Measurements from ENCODE around the gene OCA2. TPM values are rescaled to one million over a fixed set of nuclear protein-coding genes. Genes with fewer than 3 reads are reported as not detected.

OCA2 gene
- total and polyA plus RNA-seq, 2 of the 8 experiments (the other 6 are each of a cell fraction or from before 2014, with no cell fraction given): 0.20 TPM

DNA sequence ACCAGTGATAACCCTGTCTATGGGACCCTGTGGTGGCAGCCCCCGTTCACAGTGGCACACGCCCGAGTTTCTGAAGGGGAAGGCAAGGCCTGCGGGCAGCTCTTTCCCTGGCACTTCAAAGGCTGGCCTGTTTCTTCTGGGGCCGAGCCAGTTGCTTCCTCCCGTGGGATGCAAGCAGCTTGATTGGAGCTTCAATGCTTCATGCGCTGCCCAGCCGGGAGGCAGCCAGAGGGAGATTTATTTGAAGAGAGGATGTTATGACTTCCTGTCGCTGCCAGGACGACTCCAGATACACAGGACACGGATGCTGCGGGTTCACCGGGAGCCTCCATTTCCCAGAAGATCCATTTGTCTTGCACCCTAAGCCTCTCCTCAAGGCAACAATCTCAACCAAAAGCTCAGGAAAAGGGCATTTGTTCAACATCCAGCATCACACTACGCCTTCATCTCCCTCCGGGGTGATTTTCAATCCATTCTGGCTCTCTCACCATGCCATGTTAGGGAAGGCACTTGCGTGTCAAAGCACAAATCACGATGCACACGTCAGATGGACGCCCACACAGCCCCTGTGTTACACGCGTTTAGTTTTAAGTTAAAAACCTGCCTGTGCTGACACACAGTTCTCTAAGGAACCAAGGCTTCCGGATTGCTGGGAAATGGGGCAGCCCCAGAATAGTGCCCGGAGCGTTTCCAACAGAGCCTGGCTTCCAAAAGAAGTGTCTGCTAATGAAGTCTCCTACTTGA, 330.2 kb downstream of the OCA2 start:
- Histone ChIP-seq H2BK120ac (replicated peaks; ENCODE audit: low read depth, low read length) (no peak overlapping the region), H3K9ac (replicated peaks in 1 of 4; ENCODE audit: extremely low read depth in 1 of 4, low read depth in 3 of 4, low read length in 3 of 4) (no peak overlapping the region), H3K23me2 (ENCODE audit: low read depth, low read length) (no peaks in the 10 kb centered on the region), H3K79me2 (ENCODE audit: control insufficient read depth in 1 of 2, insufficient read depth in 2 of 2, low read length in 2 of 2) (no peaks in the 10 kb centered on the region), H4K91ac (replicated peaks; ENCODE audit: insufficient read length, low read length) (no peak overlapping the region), H3K4me3 (ENCODE audit: extremely low read depth in 1 of 4, insufficient read depth in 2 of 4, low read depth in 3 of 4, low read length in 4 of 4) (no peak overlapping the region), H3K23ac (ENCODE audit: insufficient read length) (no peak overlapping the region), H4K20me1 (replicated peaks in 1 of 2; ENCODE audit: control insufficient read depth in 1 of 2, insufficient read depth in 2 of 2, low read length in 2 of 2) (no peaks in the 10 kb centered on the region), H3K9me3 (ENCODE audit: insufficient read depth in 2 of 2, low read depth in 1 of 2, low read length in 1 of 2) (peaks cover 7 to 10% of the 10 kb centered on the region in 2 experiments; a peak in 3 of 4 replicates), H2AK5ac (ENCODE audit: low read depth, low read length) (no peak overlapping the region), H4K5ac (ENCODE audit: insufficient read length, low read depth, low read length) (no peak overlapping the region), H2BK20ac (ENCODE audit: low read length) (0 out of 2 replicates have a peak overlapping the region, but pooled peaks have one; percentile 48), H2BK12ac (ENCODE audit: low read depth, low read length) (peak overlapping the region; percentile 62), H3K79me1 (ENCODE audit: low read depth, low read length) (no peaks in the 10 kb centered on the region), H3K4ac (replicated peaks; ENCODE audit: insufficient read length, low read depth, low read length) (no peak overlapping the region), H3K4me2 (ENCODE audit: insufficient read depth in 1 of 2, low read depth in 2 of 2, low read length in 2 of 2) (peak overlapping the region in 1 of 2 experiments; percentile 24; a peak in 1 of 4 replicates), H3K27me3 (replicated peaks in 1 of 4; ENCODE audit: control insufficient read depth in 3 of 4, extremely low read depth in 1 of 4, insufficient read depth in 3 of 4, low read length in 3 of 4) (no peaks in the 10 kb centered on the region), H2BK15ac (ENCODE audit: low read length) (no peak overlapping the region), H3K36me3 (ENCODE audit: control insufficient read depth in 2 of 4, insufficient read depth in 4 of 4, low read length in 3 of 4) (no peaks in the 10 kb centered on the region), H2AFZ (ENCODE audit: low read length) (0 out of 2 replicates have a peak overlapping the region, but pooled peaks have one; percentile 5), H4K8ac (ENCODE audit: extremely low read depth, insufficient read depth, low read length) (no peak overlapping the region), H3K14ac (ENCODE audit: insufficient read length) (no peak overlapping the region), H3K18ac (ENCODE audit: extremely low read depth, low read length) (no peak overlapping the region), H3K27ac (ENCODE audit: low read depth, low read length) (no peak overlapping the region), H3K4me1 (replicated peaks in 1 of 4; ENCODE audit: control insufficient read depth in 3 of 4, insufficient read depth in 4 of 4, low read length in 3 of 4) (peaks cover 2 to 7% (median 4%) of the 10 kb centered on the region in 4 experiments), H2BK5ac (ENCODE audit: low read depth, low read length) (no peak overlapping the region), H3K56ac (replicated peaks; ENCODE audit: insufficient read length, low read depth, low read length) (no peak overlapping the region)
- TF ChIP-seq TAF1 (IDR thresholded peaks at IDR 0.05; ENCODE audit: low read depth, low read length): no peak
- no peak for TF ChIP-seq TEAD4 (IDR thresholded peaks at IDR 0.05; ENCODE audit: low read depth, low read length)
- TF ChIP-seq ZNF274 (IDR thresholded peaks at IDR 0.05; ENCODE audit: borderline replicate concordance, extremely low read depth, low read length): no peak
- no peak for TF ChIP-seq RNF2 (IDR thresholded peaks at IDR 0.05; ENCODE audit: borderline replicate concordance, low read depth, low read length, missing control alignments, poor library complexity, severe bottlenecking)
- no peak for TF ChIP-seq BCL11A (IDR thresholded peaks at IDR 0.05; ENCODE audit: low read depth in 2 of 2, low read length in 2 of 2)
- TF ChIP-seq, protein P1, sequence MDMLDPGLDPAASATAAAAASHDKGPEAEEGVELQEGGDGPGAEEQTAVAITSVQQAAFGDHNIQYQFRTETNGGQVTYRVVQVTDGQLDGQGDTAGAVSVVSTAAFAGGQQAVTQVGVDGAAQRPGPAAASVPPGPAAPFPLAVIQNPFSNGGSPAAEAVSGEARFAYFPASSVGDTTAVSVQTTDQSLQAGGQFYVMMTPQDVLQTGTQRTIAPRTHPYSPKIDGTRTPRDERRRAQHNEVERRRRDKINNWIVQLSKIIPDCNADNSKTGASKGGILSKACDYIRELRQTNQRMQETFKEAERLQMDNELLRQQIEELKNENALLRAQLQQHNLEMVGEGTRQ (IDR thresholded peaks at IDR 0.05; ENCODE audit: low read length): no peak
- ChIA-PET CTCF (ENCODE audit: partially characterized antibody) (interaction anchor here (0.9 to 2.1 kb wide), 7 partner anchors 11 to 250 kb away, joined by 3 to 5 read pairs (median 4); no protein-coding TSS in a partner anchor), POLR2A (ENCODE audit: partially characterized antibody) (no interaction called here)
- FAIRE-seq: no peak
- DNase-seq (ENCODE audit: low read depth in 1 of 2, low spot score in 2 of 2): no peak
- 87% methylated on average over 24 of the region's 24 CpGs; no CpG with 5 or more reads in 1 of the 2 experiments for WGBS, 2 experiments (ENCODE audit: extremely low coverage in 1 of 2, insufficient coverage in 1 of 2, insufficient read length in 1 of 2, insufficient replicate concordance in 2 of 2, low coverage in 1 of 2, low lambda C conversion rate in 2 of 2, missing lambda C conversion rate in 1 of 2)

Data from H1 (cell line).